GM12891 (cell line): ENCODE results near the gene PDS5B.

Experiments used
- DNase-seq: peaks from one replicate; pipeline ENCODE4 v3.0.0; 2011; ENCODE audit warnings: low spot score; ENCODE audit not compliant: insufficient read length
- FAIRE-seq: peaks from 2 replicates; lab custom pipeline; 2011; peaks lifted over from hg19 to GRCh38; lab: Jason Lieb, UNC
- PAX5 ChIP-seq: IDR thresholded peaks from 2 replicates; pipeline ENCODE4 v1.6.1; 2011; ENCODE audit warnings: low read length, moderate library complexity, mild to moderate bottlenecking; ENCODE audit not compliant: insufficient read depth, severe bottlenecking
- POLR2A ChIP-seq: IDR thresholded peaks from 2 replicates; pipeline ENCODE4 v1.6.1; 2011; ENCODE audit warnings: low read depth, low read length, control low read depth
- POLR2AphosphoS5 ChIP-seq: IDR thresholded peaks from 2 replicates; pipeline ENCODE4 v1.6.1; 2011; ENCODE audit warnings: low read depth, low read length, control low read depth
- POU2F2 ChIP-seq: IDR thresholded peaks from 2 replicates; pipeline ENCODE4 v1.6.1; 2011; ENCODE audit warnings: low read depth, mild to moderate bottlenecking, control low read depth, low read length, moderate library complexity
- SPI1 ChIP-seq: IDR thresholded peaks from 2 replicates; pipeline ENCODE4 v1.6.1; 2011; ENCODE audit warnings: low read depth, low read length, control low read depth
- TAF1 ChIP-seq: IDR thresholded peaks from 2 replicates; pipeline ENCODE4 v1.6.1; 2011; ENCODE audit warnings: low read depth, low read length, control low read depth

The PDS5B gene

DNA sequence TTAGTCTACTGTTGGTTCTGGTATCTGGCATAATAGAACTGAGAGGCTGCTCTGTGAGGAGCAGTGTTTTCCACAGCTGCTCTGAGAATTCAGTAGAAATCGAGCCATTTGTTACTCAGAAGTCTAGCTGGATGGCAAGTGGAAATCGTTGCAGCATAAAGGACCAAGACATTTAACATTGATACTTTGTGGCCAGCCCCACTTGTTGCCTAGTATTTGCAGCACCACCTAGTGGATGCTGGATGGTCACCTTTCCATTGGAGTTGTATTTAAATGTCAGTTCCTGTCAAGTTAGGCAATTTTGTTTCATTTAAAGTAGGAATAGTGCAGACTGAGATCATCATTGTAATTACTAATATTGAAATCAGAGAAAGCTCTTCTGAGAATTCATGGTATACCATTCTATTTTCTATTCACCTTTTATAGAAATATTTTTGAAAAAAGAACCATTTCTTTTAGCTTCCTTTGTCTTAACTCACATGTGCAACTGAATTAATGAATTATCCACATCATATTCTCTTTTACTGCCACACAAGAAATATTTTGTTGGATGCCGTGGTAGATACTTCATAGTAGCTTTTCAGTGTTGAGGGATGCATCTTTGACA is 64.6 kb downstream of the PDS5B start:
- peak; percentile 17 for DNase-seq
- FAIRE-seq = peak; percentile 98

DNA sequence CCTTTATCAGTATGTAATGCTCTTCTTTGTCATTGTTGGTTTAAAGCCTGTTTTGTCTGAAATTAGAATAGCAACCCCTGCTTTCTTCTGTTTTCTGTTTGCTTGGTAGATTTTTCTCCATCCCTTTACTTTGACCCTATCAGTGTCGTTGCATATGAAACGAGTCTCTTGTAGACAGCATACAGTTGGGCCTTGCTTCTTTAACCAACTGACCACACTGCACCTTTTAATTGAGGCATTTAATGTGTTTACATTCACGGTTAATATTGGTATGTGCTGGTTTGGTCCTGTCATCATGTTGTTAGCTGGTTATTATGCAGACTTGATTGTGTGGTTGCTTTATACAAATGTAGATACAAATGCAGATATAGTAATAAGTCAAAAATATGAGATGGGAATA is 71.1 kb downstream of the PDS5B start:
- FAIRE-seq = peak; percentile 59
- TF ChIP-seq TAF1 = no peak
- no peak for TF ChIP-seq POLR2A
- TF ChIP-seq POLR2AphosphoS5 = no peak
- TF ChIP-seq POU2F2 = no peak
- no peak for TF ChIP-seq PAX5
- DNase-seq = no peak

More for the DNA sequence above, 64.6 kb downstream of the PDS5B start:
- TF ChIP-seq PAX5 = no peak
- TF ChIP-seq SPI1 = 0 out of 2 replicates have a peak, but pooled peaks have one; percentile 6

DNA sequence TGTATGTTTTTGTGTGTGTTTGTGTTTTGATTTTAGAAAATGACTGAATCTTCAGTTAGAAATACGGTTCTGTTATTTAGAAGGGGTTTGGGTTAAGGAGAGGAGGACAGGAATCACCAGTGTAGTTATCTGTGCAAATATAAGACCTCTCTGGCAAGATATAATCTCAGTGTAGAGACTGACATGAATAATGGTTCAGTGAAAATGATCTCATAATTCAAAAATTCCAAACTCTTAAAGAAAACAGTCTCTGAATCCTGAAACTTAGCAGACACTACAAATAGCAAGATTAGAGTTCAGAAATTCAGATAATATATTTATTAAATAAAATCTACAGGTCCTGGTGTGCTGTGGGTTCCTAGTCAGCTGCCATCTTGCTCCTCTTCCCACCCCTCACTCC is 73.5 kb downstream of the PDS5B start:
- no peak for FAIRE-seq
- DNase-seq = no peak
- TF ChIP-seq PAX5 (no peak), POU2F2 (no peak), TAF1 (no peak), POLR2A (no peak), SPI1 (no peak), POLR2AphosphoS5 (no peak)

DNA sequence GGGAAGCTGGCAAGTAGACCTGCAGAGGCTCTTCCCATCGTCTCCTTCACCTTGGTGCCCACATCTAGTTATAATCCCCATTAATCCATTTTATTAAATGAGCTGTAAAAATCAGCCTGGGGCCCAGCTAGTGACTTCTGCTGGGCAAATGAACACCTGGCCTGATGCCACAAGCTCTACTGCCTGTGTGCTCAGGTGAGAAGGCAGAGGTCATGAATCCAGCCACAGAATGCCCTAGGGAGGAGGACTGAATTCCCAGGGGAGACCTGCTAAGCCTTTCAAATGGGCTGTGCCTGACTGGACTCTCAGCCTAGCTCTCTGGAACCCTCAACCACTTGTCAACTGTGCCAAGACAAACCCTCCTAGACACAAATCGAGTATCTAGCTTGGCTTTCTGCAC is 74.0 kb downstream of the PDS5B start:
- TF ChIP-seq SPI1 = no peak
- no peak for TF ChIP-seq PAX5
- FAIRE-seq (no peak), DNase-seq (no peak)

DNA sequence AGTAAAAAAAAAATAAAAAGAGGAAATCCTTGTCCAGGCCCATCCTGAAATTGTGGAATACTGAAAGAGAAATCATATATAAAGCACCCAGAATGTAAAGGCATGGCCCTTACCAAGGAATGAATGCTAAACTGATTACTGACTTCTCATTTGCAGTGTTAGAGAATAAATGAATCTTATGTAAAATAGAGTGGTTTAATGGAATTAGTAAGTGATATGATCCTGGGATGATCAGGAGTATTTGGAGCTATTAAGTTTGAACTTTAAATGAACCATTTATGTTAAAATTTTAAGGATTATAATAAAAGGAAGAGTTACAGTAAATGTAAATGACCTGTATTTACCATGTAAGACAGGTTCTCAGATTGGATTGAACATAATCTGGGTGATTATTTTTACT is 75.4 kb downstream of the PDS5B start:
- FAIRE-seq = no peak
- TF ChIP-seq PAX5 (no peak), POU2F2 (no peak), TAF1 (no peak), SPI1 (no peak), POLR2AphosphoS5 (no peak), POLR2A (no peak)
- DNase-seq = no peak

DNA sequence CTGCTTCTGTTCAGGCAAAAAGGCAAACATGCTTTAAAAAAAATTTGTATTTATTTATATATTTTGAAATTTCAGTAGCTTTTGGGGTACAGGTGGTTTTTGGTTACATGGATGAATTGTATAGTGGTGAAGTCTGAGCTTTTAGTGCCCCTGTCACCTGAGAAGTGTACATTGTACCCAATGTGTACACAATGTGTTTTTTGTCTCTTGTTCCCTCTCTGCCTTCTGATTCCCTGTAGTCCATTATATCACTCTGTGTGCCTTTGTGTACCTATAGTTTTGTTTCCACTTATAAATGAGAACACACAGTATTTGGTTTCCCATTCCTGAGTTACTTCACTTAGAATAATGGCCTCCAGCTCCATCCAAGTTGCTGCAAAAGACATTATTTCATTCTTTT is 77.4 kb downstream of the PDS5B start:
- no peak for DNase-seq
- FAIRE-seq = no peak
- TF ChIP-seq SPI1 (no peak), POLR2AphosphoS5 (no peak), PAX5 (no peak)

DNA sequence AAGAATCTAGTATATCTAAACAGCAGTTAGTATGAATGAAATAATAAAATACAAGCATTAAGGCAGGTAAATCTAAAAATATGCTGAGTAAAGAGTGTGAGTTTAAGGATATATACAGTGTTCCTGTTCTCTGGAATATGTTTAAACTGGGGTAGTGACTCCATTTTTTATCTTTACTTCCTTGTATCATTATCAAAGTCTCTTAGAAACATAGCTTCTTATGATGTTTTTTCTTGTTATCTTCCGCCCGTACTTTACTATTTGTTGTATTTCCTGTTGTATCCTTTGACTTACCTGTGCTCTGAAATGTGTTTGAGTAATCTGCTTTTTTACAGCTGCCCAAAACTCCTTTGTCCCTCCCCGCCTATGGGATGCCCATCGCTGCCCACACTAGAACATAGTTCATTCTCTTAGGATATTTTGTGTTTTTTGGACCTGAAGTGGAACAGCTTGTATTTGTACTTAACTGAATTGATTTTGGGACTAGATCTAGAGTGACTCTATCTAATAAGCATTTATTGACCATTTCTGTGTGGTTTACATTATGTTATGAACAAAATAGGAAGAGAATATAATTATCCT is 80.8 kb downstream of the PDS5B start:
- DNase-seq (no peak), FAIRE-seq (no peak)
- TF ChIP-seq POLR2AphosphoS5 (no peak), POU2F2 (no peak), POLR2A (no peak)

DNA sequence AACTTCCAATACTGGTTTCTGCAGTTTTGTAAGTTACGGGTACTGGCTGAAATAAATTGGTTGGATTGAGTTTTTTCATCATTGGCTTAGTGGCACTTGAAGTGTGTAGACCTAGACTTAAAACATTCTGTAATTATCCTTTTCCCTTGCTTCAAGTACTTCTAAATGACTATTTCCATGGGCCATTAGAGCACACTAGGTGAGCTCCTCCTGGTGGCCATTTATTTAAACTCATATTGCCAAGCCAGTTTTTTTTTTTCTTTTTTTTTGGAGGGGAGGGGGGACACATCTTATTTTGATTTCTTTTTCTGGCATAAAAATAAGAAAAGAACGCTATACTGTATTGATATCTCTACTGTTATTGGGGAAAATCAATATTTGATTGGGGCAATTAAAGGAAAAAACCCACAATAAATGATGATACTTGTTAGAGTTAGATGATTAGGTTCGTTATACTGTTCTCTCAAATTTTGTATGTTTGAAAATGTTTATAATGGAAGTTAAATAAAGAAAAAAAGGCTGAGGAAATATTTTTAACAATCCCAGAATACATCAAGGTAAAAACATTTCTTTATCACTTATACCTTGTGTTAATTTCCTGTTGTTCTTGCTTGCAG is 82.9 kb downstream of the PDS5B start:
- FAIRE-seq (peak; percentile 47), DNase-seq (no peak)
- TF ChIP-seq POLR2A (no peak), POU2F2 (no peak), PAX5 (no peak), TAF1 (no peak), SPI1 (no peak), POLR2AphosphoS5 (no peak)

DNA sequence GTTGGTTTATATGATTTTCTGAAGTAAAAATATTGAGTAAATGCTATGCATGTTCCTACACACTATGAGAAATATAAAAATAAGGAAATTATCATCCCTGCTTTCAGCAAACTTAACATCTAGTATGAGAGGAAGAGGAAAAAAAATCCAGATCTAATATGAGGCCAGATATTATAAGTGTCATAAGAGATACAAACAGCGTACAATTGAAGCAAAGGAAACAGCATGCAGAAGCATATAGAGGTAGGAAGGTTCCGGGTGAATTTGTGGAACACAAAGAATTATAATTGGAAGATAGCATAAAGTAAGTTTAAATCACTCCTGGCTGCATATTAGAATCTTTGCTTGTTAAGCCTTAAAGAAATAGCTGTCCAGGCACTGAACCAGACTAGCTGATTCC is 88.3 kb downstream of the PDS5B start:
- FAIRE-seq = no peak
- TF ChIP-seq PAX5 (no peak), TAF1 (no peak), SPI1 (no peak), POLR2AphosphoS5 (no peak), POLR2A (no peak), POU2F2 (no peak)
- no peak for DNase-seq

DNA sequence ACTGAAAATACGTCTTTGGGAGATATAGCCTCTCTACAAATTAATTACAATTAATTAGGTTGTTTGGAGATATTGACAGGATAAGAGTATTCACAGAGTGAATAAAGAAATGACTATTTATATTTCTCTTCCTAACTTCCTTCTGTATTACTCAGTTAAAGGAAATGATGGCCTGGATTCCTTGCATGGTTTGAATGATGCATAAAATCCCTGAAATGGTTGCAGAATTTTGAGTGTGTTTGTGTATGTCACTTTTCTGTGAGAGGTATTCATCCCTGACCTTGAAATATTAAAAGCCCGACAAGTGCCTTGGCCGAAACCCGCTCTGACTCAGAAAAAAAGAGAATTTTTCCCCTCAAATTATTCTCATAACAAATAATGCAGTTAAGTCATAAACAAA is 90.0 kb downstream of the PDS5B start:
- FAIRE-seq = no peak
- TF ChIP-seq SPI1 (no peak), POLR2AphosphoS5 (no peak), PAX5 (no peak), TAF1 (no peak), POU2F2 (no peak), POLR2A (no peak)
- DNase-seq = no peak
